Neural cell (in vitro differentiated cells): ENCODE data around the gene HMGCR. TPM values are rescaled to one million over a fixed set of nuclear protein-coding genes. Genes with fewer than 3 reads are reported as not detected.

ENCODE experiments used
- polyA plus RNA-seq: library from polyadenylated mRNA; depleted of rRNA; stranded (reverse); fragments of >200 nt; gene quantifications from 2 replicates; pipeline ENCODE4 v1.2.3, GENCODE V29; 2014

The HMGCR gene
- polyA plus RNA-seq, 1 donor from 2014 or later: 293 TPM

Other genes starting within 250 kb of the HMGCR start
- 0.48 and 0.62 TPM in 2 replicates for gene ANKRD31, start 100.3 kb upstream of the HMGCR start, polyA plus RNA-seq
- gene CERT1, start 174.4 kb downstream of the HMGCR start, polyA plus RNA-seq: 20.3 and 24.3 TPM in 2 replicates
- gene POLK, start 174.7 kb downstream of the HMGCR start, polyA plus RNA-seq: 29.0 and 36.4 TPM in 2 replicates